DMS114 treated with DMSO at 0.1 percent for 48 hours (cell line): Measurements from ENCODE around the gene KAT2A.

Source experiments
- DNase-seq: peaks from one replicate; lab custom pipeline; 2025; ENCODE audit not compliant: unreplicated experiment; lab: John Stamatoyannopoulos, UW

KAT2A gene

DNA sequence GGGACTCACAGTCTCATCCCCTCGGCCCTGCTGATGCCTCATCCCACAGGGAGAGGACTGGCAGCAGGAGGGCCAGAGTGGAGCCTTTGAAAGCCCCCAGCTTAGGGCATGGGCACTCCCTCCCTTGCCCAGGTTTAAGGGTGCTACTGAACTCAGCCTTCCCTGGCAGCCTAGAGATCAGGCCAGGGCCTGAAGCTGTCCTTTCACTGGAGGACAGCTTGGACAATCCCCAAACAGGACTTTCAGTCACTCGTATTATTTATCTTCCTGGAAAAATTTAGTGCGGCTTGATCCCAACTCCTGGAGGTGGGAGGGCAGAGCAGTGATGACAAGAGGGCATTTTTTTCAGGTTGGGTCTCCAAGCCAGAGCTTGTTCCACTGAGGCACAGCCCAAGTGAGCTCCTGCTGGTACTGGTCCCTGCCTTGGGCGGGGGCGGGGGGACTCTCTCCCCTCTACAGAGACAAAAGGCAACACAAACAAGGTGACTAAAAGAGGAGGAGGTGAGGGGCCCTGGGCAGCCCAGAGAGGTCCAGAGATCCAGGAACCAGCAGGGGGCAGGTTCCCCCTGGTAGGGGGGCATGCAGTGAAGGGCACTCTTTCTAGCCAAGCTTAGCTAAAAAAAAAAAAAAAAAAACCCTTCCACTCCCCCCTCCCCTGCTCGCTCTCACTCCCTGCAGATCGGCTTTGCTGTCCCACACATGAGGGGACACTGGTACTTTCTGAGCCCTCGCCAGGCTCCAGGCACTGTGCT lies 24.6 kb downstream of the KAT2A start:
- no peak for DNase-seq

- DNase-seq: no peak
Measured at GRCh38 chr17:42094375-42095069, 26.6 kb downstream of the KAT2A start.

GRCh38 chr17:42092939-42093338 lies 28.2 kb downstream of the KAT2A start:
- no peak for DNase-seq

GRCh38 chr17:42090964-42091790 lies 30.0 kb downstream of the KAT2A start:
- no peak for DNase-seq

DNA sequence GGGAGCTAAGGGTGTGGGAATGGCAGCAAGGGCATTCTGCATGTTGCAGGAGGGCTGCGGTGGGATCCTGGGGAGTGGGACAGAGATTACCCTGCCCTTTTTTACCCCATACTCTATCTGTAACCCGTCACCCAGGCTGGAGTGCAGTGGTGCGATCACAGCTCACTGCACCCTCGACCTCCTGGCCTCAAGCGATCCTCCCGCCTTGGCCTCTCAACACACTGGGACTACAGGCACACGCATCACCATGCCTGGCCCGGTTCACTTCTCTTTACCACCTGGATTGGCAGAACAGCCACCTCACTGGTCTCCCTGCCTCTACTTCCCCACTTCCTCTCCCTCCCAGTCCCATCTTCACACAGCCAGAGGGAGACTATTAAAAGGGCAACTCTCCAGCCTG lies 32.4 kb downstream of the KAT2A start:
- DNase-seq: no peak

DNA sequence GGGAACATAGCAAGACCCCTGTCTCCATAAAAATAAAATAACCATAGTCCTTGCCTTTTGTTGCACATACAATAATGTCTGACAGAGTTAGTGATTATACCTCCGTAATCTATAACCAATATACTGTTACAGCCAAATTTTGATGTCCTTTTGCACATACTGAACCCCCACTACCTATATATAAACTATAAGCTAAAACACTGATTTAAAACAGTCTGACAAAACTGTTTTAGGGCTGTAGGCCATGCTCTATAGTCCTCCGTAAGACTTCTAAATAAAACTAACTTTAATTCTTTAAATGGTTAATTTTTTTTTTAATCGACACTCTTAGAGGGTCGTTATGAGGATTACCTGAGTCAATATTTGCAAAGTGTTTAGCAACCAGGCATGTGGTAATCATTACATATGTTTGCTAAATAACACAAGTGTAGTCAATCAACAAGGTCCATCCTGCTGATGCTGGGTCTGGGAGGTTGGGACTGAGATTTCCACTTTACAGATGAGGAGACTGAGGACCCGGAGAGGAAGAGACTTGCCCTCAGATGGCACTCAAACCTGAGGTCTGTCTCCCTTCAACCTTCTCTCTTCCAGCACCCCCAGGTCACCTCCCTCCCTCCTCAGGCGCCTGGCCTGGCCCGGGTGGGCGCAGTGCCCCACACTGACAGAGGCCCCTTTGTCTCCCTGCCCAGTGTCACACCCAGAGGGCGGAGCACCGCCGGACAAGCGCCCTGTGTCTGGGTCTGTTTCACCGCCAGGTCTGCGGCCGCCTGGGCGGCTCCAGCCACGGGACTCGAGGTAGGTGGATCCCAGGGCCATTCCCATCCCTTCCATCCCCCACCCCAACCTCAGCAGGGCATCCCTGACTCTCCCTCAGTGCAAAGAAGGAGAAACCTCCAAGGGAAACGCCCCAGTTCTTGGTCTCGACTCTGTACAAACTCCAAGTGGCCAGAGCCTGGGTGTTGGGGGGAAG lies 33.1 kb downstream of the KAT2A start:
- no peak for DNase-seq

- no peak for DNase-seq
Measured at GRCh38 chr17:42087042-42087701, 34.0 kb downstream of the KAT2A start.

GRCh38 chr17:42081516-42082129 lies 39.5 kb downstream of the KAT2A start:
- DNase-seq: no peak

DNA sequence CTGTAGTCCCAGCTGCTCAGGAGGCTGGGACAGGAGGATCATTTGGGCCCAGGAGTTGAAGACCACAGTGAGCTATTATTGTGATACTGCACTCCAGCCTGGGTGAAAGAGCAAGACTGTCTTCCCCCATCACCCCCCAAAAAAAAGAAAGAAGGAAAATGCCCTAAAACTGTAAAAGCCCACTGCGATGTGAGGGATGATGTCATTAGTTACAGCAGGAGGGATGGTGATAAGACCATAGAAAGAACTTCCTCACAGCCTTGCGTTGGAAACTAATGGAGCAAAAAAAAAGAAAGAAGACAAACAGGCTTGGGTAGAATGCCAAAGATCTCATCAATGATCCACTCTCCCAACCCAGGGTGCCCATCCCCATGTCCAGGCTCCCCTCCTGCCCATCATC lies 41.6 kb downstream of the KAT2A start:
- DNase-seq: no peak

DNA sequence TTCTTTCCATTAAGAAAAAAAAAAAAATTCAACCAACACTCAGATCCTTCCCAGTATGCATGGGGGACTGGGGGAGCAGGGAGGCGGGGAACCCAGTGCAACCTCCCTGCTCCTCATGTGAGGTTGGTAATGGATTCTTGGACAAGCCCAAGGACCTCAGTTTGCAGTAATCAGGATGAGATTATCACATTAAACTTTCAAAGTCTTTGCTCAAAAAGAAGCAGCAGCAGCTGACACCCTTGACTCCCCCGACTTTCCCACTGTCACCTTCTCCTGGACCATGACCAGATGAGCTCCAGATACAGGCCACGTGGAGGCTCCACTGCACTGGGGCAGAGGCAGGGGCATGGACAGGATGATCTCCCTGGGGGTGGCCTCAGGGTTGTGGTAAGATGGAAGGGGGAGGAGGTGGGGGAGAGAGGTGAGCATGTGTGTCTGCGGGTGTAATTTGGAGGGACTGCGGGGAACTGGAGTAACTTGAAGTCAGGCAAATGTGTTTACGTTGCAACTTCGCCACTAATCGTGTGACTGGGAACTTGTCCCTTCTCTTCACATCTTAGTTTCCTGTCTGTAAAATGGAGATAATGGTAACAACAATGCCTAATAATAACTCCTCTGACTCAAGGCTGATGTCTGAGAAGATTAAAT lies 42.6 kb downstream of the KAT2A start:
- DNase-seq: no peak

DNA sequence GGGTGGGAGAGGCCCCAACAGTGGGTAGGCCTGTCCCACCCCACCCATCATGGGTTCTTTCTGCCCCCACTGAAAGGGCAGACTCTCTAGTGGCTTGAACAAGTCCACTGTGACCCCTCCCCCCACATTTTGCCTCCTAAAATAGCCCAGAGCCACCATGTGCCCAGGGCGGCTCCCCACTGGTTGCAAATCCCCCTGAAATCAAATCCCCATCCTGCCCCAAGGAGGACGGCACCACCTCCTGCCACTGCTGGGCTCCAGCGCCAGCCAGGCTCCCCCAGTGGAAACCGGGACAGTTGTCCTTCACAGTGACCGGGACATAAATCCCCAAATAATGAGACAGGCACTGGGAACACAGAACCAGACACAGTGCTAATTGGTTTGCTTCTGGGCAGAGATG lies 43.4 kb downstream of the KAT2A start:
- no peak for DNase-seq

DNA sequence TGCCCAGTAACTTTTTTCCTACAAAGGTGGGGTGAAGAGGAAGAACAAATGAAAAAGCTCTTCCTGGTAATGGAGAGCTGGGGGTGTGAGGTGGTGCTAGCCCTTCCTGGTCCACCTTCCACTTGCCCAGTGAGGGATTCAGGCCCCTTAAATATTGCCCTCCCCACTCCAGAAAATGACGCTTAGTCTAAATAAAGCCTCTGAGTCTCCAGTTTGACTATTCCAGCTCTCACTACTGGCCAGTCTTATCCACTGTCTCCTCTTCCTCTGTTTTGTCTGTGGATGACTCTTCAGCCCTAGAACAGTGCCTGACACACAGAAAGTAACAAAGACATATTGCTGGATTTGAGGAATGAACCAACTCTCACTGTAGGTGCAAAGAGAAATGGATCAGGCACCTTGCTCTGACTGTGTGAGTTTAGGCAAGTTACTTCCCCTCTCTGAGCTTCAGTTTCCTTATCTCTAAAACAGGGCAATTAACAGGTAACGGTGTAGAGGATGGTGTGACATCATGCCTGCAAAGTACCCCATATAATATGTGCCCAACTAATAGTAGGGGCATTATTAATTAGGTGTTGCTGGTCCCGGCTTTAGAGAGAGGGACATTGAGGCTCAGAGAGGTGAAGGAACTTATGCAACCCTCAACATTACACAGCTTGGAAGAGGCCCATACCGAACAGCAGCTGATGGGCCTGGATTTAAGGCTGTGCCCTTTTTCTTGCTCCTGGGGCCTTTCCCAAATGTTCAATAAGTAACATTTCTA lies 44.2 kb downstream of the KAT2A start:
- DNase-seq: no peak

DNA sequence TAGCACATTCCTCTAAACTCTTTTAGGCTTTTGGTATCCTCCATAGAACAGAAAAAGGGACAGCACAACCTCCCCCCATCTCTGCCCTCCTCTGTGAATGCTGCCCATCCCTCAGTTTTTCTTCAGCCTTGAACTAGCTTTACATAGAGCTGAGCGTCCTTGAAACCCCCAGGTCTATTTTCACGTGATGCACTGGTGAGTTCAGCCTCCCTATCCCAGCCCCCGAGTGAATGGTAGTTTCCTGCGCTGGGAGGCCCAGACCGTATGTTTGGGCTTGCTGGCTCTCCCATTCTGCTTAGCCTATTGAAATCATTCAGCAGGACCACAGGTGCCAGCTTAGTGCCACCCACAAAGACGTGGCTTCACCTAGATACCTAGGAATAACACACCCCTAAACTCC lies 45.4 kb downstream of the KAT2A start:
- no peak for DNase-seq

DNA sequence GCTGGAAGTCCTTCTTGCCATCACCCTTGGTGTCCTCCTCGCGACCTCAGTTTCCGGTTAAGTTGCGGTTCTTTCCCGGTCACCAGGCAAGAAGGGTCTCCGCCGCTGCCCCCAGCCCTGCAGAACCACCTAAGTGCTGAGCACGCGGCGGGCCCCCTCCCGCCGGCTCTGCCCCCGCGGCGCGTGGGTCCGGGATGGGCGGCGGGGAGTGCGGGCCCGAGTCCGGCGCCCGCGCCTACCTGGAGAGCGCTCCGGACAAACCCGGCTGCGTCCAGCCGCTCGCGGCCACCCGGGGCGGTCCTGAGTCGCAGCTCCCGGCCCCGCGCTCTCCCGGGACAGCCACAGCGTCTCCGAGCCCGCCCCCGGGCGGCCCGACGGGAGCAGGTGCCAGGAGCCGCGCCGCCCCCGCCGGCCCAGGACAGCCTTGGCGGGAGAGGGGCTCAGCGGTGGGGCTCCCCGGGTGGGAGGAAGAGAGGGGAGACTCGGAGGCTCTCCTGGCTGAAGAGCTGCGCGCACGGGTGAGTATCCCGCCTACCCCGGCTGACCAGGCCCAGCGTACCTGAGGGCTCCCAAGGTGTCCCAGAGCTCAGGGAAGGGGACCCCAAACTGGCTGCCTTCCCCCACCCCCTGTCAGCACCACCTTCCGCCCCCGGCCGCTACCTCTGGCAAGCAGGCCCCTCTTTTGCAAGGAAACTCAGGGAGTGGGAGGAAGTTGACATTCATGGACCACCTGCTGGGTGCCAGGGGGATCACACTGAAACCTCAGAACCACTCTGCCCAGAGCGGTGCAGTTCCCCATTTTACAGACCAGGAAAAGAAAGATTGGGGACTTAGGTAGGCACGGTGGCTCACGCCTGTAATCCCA lies 48.6 kb downstream of the KAT2A start:
- DNase-seq: no peak

DNA sequence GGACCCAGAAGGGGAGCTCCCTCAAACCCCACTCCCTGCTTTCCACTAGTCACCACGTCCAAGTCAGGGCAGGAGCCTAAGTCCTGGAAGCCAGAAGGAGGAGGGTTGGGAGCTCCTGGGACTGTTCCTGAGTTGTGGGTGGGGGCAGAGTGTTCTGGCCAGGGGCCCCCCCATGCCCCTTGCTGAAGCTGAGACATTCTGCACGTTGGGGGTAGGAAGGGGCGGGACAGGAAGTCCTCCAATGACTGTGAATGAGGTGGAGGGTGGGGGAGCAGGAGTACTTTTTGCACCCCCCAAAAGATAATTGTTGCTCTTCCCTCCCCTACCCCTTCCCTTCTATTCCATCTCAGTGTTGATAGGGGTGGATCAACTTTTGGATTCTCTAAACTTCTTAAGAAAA lies 49.4 kb downstream of the KAT2A start:
- DNase-seq: no peak

GRCh38 chr17:42068979-42069378 lies 52.2 kb downstream of the KAT2A start:
- no peak for DNase-seq

DNA sequence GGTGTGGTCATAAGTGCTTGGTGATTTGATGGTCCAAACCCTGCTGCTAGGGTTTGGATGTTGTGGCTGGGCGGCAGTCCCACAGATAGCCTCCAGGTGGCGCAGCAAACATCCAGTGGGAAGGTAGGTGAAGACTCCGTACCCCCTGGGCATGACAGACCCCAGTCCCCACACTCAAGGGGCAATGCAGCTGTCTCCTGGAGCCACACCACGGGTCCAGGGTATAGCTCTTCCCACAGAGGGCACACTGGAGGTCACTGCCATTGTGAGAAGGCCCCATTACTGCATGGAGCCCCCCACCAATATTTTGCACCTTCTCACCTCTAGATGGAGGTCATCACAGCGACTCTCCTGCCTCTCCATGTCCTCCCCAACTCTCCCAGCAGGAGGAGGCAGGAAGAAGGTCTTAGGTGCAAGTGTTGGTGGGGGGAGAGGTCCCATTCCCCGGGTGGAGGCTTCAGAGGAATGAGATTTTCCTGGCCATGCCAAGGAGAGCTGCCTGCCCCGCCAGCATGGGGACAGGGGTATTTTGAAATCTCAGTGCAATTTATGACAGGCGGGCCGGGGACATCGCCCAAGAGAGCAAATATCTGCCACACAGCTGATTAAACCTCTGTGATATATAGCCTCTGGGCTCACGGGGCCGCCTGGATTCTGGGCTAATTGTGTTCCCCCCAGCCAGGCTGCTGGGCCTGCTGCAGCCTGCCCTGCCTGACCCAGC lies 53.6 kb downstream of the KAT2A start:
- no peak for DNase-seq
